GM12864 (cell line): Measurements from ENCODE around the gene HTR2B.
"Not testable (repeated sequence)": the region's sequence is repeated elsewhere in the genome, so short reads cannot be mapped to it uniquely, and the experiment has no call there.

Experiments used
- DNase-seq: peaks from one replicate; pipeline ENCODE4 v3.0.0-alpha.2; 2011; ENCODE audit warnings: low read depth
- H3K4me3 ChIP-seq: 2 replicates; pipeline ENCODE4 v1.5.1; 2011; ENCODE audit warnings: mild to moderate bottlenecking, low read depth, low read length, control low read depth
- CTCF ChIP-seq: IDR thresholded peaks from 2 replicates; pipeline ENCODE4 v1.5.1; 2011; ENCODE audit warnings: low read depth, mild to moderate bottlenecking, moderate library complexity, low read length, control low read depth, inconsistent platforms; ENCODE audit errors: missing control alignments

The HTR2B gene

GRCh38 chr2:231099918-231100317 lies 24.9 kb downstream of the HTR2B start:
- DNase-seq = no peak
- no peak overlapping the region for H3K4me3 ChIP-seq
- no peak for TF ChIP-seq CTCF

- no peak for DNase-seq
- no peak for TF ChIP-seq CTCF
- no peak overlapping the region for H3K4me3 ChIP-seq
Measured at GRCh38 chr2:231094736-231095346, 30.0 kb downstream of the HTR2B start.

GRCh38 chr2:231093933-231094332 lies 30.9 kb downstream of the HTR2B start:
- no peak overlapping the region for H3K4me3 ChIP-seq
- TF ChIP-seq CTCF = no peak
- DNase-seq = no peak

- TF ChIP-seq CTCF = no peak
- H3K4me3 ChIP-seq = no peak overlapping the region
- DNase-seq = no peak
Measured at GRCh38 chr2:231088754-231089153, 36.1 kb downstream of the HTR2B start.

- no peak for TF ChIP-seq CTCF
- DNase-seq = no peak
- H3K4me3 ChIP-seq = no peak overlapping the region
Measured at GRCh38 chr2:231084565-231084964, 40.3 kb downstream of the HTR2B start.

- no peak for TF ChIP-seq CTCF
- no peak for DNase-seq
- no peak overlapping the region for H3K4me3 ChIP-seq
Measured at GRCh38 chr2:231069379-231070054, 55.3 kb downstream of the HTR2B start.

- TF ChIP-seq CTCF = no peak
- no peak overlapping the region for H3K4me3 ChIP-seq
- no peak for DNase-seq
Measured at GRCh38 chr2:231068525-231069222, 56.2 kb downstream of the HTR2B start.

GRCh38 chr2:231067531-231067930 lies 57.3 kb downstream of the HTR2B start:
- H3K4me3 ChIP-seq, DNase-seq: not testable (repeated sequence)
